ENCODE data around the gene LAMC1. TPM values are rescaled to one million over a fixed set of nuclear protein-coding genes. Genes with fewer than 3 reads are reported as not detected.

Gene LAMC1
- total and polyA plus RNA-seq, 10 of the 15 experiments (the other 5 are each of a cell fraction or from before 2014, with no cell fraction given), result 4.6 to 51.4 (median 25.6) TPM

DNA sequence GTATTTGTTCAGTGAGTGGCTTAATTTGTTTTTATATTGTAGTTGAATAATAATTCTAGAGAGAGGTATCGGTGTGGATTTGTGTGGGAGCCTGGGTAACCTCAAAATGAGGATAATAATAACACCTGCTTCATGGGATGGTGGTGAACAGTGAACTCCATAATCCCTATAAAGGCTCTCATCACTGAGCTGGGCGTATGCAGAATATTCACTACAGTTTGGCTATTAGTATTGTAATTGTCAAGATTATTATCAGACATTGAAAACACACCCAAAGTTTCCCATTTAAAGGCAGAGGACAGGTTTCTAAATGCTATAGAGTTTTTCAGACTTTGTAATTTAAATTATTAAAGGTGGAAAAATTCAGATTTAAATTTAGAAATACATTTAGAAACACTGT, 155.8 kb downstream of the LAMC1 start:
- BruUV-seq (replicated peaks), result no TSS peak
- Histone ChIP-seq H3K4me1 (ENCODE audit: control insufficient read depth, insufficient read depth, low read length) (peaks cover 11% of the 10 kb centered on the region), H3K4me2 (ENCODE audit: control insufficient read depth, insufficient read depth) (no peak overlapping the region), H3K4me3 (no peak overlapping the region), H3K36me3 (ENCODE audit: control insufficient read depth in 2 of 2, insufficient read depth in 2 of 2, low read length in 1 of 2) (no peaks in the 10 kb centered on the region), H3K27ac (ENCODE audit: control insufficient read depth, insufficient read depth) (no peak overlapping the region), H3K9me3 (replicated peaks; ENCODE audit: control insufficient read depth, insufficient read depth, low read length) (no peaks in the 10 kb centered on the region), H3K27me3 (replicated peaks in 1 of 2; ENCODE audit: control insufficient read depth in 2 of 2, insufficient read depth in 2 of 2, low read length in 1 of 2) (no peaks in the 10 kb centered on the region), H3K9ac (ENCODE audit: control insufficient read depth, insufficient read depth, low read length) (no peak overlapping the region), H3K79me2 (ENCODE audit: control insufficient read depth, insufficient read depth, low read length) (no peaks in the 10 kb centered on the region), H2AFZ (ENCODE audit: control insufficient read depth, low read depth, low read length) (no peak overlapping the region), H4K20me1 (ENCODE audit: control insufficient read depth, insufficient read depth) (no peaks in the 10 kb centered on the region)
- ATAC-seq (no peak), FAIRE-seq (no peak), DNase-seq (ENCODE audit: low read depth, low spot score) (no peak)
- CTCF ChIA-PET, result interaction anchor here (0.6 to 2.4 kb wide), 6 partner anchors 9 to 152 kb away, joined by 3 to 7 read pairs (median 4); no protein-coding TSS in a partner anchor
- RAD21 ChIA-PET (ENCODE audit: unreplicated experiment), result interaction anchor here (0.7 to 0.9 kb wide), 2 partner anchors 16 to 107 kb away, joined by 3 read pairs; no protein-coding TSS in a partner anchor
- POLR2A ChIA-PET, result interaction anchor here (1.0 kb wide), 1 partner anchor 13 kb away, joined by 3 read pairs; no protein-coding TSS in a partner anchor
- in situ Hi-C loops (cut with MboI), result no loop called here
- no peak for TF ChIP-seq RCOR1 (conservative IDR thresholded peaks at IDR 0.05; ENCODE audit: low read depth, low read length)
- 98% methylated on average over 2 of the region's 2 CpGs for WGBS (ENCODE audit: insufficient coverage, insufficient replicate concordance, low lambda C conversion rate, missing lambda C conversion rate)
- intact Hi-C loops (cut with micrococcal nuclease; ENCODE audit: unreplicated experiment), result no loop called here
- SMC1A ChIA-PET (ENCODE audit: uncharacterized antibody, unreplicated experiment), result interaction anchor here (0.9 to 6.3 kb wide), 9 partner anchors 11 to 430 kb away, joined by 3 to 33 read pairs (median 4); no protein-coding TSS in a partner anchor

DNA sequence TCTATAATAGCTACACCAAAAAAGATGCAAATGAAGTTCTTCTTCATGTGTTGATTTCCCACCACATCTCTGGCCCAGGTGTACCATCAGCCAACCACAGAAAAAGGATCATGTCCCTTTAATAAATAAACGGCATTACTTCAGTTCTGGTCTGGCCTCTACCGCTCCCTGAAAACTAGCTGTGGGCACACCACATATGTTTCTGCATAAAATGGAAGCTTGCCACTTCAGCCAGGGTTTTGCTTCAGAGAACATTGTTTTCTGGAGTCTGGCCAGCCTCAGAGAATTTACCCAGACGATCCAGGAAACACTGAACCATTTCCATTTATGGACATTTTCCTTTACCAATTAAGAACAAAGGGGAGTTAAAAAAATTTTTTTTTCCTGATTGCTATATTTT, 157.0 kb downstream of the LAMC1 start:
- intact Hi-C loops (cut with micrococcal nuclease; ENCODE audit: unreplicated experiment) (loop anchor here (2.0 kb wide), 1 partner anchor 155 kb away; no protein-coding TSS in a partner anchor), in situ Hi-C loops (cut with MboI) (no loop called here)
- Histone ChIP-seq H3K27ac (ENCODE audit: control insufficient read depth, insufficient read depth) (peak overlapping the region; percentile 86), H3K9me3 (replicated peaks; ENCODE audit: control insufficient read depth, insufficient read depth, low read length) (no peaks in the 10 kb centered on the region), H3K4me2 (ENCODE audit: control insufficient read depth, insufficient read depth) (peak overlapping the region; percentile 41), H3K27me3 (replicated peaks in 1 of 2; ENCODE audit: control insufficient read depth in 2 of 2, insufficient read depth in 2 of 2, low read length in 1 of 2) (no peaks in the 10 kb centered on the region), H3K9ac (ENCODE audit: control insufficient read depth, insufficient read depth, low read length) (0 out of 2 replicates have a peak overlapping the region, but pooled peaks have one; percentile 2), H3K79me2 (ENCODE audit: control insufficient read depth, insufficient read depth, low read length) (no peaks in the 10 kb centered on the region), H4K20me1 (ENCODE audit: control insufficient read depth, insufficient read depth) (no peaks in the 10 kb centered on the region), H3K4me1 (ENCODE audit: control insufficient read depth, insufficient read depth, low read length) (peaks cover 11% of the 10 kb centered on the region), H2AFZ (ENCODE audit: control insufficient read depth, low read depth, low read length) (peak overlapping the region; percentile 42), H3K4me3 (no peak overlapping the region), H3K36me3 (ENCODE audit: control insufficient read depth in 2 of 2, insufficient read depth in 2 of 2, low read length in 1 of 2) (no peaks in the 10 kb centered on the region)
- BruUV-seq (replicated peaks), result no TSS peak
- CTCF ChIA-PET, result interaction anchor here (0.5 to 1.9 kb wide), 3 partner anchors 44 to 151 kb away, joined by 3 to 4 read pairs (median 3); no protein-coding TSS in a partner anchor
- RAD21 ChIA-PET (ENCODE audit: unreplicated experiment), result interaction anchor here (0.5 to 1.8 kb wide), 12 partner anchors 11 to 217 kb away, joined by 3 to 7 read pairs (median 4); no protein-coding TSS in a partner anchor
- POLR2A ChIA-PET, result interaction anchor here (1.1 kb wide), 3 partner anchors 13 to 218 kb away, joined by 3 to 6 read pairs (median 3); no protein-coding TSS in a partner anchor
- 31% methylated on average over 3 of the region's 3 CpGs for WGBS (ENCODE audit: insufficient coverage, insufficient replicate concordance, low lambda C conversion rate, missing lambda C conversion rate)
- peak; percentile 36 for DNase-seq (ENCODE audit: low read depth, low spot score)
- SMC1A ChIA-PET (ENCODE audit: uncharacterized antibody, unreplicated experiment), result interaction anchor here (0.5 to 6.3 kb wide), 11 partner anchors 12 to 412 kb away, joined by 3 to 33 read pairs (median 4); no protein-coding TSS in a partner anchor
- TF ChIP-seq, protein P1, sequence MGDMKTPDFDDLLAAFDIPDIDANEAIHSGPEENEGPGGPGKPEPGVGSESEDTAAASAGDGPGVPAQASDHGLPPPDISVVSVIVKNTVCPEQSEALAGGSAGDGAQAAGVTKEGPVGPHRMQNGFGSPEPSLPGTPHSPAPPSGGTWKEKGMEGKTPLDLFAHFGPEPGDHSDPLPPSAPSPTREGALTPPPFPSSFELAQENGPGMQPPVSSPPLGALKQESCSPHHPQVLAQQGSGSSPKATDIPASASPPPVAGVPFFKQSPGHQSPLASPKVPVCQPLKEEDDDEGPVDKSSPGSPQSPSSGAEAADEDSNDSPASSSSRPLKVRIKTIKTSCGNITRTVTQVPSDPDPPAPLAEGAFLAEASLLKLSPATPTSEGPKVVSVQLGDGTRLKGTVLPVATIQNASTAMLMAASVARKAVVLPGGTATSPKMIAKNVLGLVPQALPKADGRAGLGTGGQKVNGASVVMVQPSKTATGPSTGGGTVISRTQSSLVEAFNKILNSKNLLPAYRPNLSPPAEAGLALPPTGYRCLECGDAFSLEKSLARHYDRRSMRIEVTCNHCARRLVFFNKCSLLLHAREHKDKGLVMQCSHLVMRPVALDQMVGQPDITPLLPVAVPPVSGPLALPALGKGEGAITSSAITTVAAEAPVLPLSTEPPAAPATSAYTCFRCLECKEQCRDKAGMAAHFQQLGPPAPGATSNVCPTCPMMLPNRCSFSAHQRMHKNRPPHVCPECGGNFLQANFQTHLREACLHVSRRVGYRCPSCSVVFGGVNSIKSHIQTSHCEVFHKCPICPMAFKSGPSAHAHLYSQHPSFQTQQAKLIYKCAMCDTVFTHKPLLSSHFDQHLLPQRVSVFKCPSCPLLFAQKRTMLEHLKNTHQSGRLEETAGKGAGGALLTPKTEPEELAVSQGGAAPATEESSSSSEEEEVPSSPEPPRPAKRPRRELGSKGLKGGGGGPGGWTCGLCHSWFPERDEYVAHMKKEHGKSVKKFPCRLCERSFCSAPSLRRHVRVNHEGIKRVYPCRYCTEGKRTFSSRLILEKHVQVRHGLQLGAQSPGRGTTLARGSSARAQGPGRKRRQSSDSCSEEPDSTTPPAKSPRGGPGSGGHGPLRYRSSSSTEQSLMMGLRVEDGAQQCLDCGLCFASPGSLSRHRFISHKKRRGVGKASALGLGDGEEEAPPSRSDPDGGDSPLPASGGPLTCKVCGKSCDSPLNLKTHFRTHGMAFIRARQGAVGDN (IDR thresholded peaks at IDR 0.05), result peak; percentile 56; the same call in 1 of the 2 replicates
- TF ChIP-seq RUNX3 (IDR thresholded peaks at IDR 0.05; ENCODE audit: low read length) (peak; percentile 35; the same call in 1 of the 2 replicates), MYB (IDR thresholded peaks at IDR 0.05; ENCODE audit: borderline replicate concordance, low read depth, low read length) (no peak), YY1 (IDR thresholded peaks at IDR 0.05; ENCODE audit: low read depth, low read length) (0 out of 2 replicates have a peak, but pooled peaks have one; percentile 29), SRF (IDR thresholded peaks at IDR 0.05; ENCODE audit: low read depth in 2 of 2, low read length in 2 of 2) (0 out of 4 replicates have a peak, but pooled peaks of 1 of the 2 experiments have one; percentile 43), POU2F2 (IDR thresholded peaks at IDR 0.05; ENCODE audit: borderline replicate concordance, low read depth, low read length) (peak; percentile 13; the same call in 1 of the 3 replicates), HDGF (IDR thresholded peaks at IDR 0.05) (no peak), ZNF24 (IDR thresholded peaks at IDR 0.05) (peak; percentile 60; the same call in 1 of the 2 replicates)
- ATAC-seq, result peak; percentile 73
- FAIRE-seq, result no peak
